Heart left ventricle (tissue), 13 donors: ENCODE results near the gene UHRF2.

Experiments used
- CTCF ChIP-seq, 12 donors: fragments of 200-600 bp; sonication (generic) in 4 of 12; IDR thresholded peaks; one replicate each; pipeline versions ENCODE4 v1.5.0 to v1.8.0; 2018 to 2022; ENCODE audit warnings: antibody characterized with exemption in 12 of 12, mild to moderate bottlenecking in 5 of 12
- POLR2A ChIP-seq, 2 donors: fragments of 450-650 bp; IDR thresholded peaks; one replicate each; pipeline ENCODE4 v1.6.1; 2017; ENCODE audit warnings: antibody characterized with exemption in 2 of 2, mild to moderate bottlenecking in 2 of 2, moderate library complexity in 2 of 2
- donor health status: ischemic (EF 13 %, LVEDD 7.1; RV severe dilation, severe dysfunction).
- donor health status: DM: no; HTN: yes; CAD: no.
- donor health status: DM: no; HTN: no; CAD: no.
- donor health status: ischemic (EF 25% LVEDD 6.9; RV normal size, moderate dysfunction).
- donor health status: ischemic (EF 25% LVEDD 5.7; RV mildly dilated, moderate dysfunction).
- donor health status: ischemic (EF 35%, LVEDD 5.7; RV mildly dilated, moderate dysfunction).
- donor health status: nonischemic (EF 11% LVEDD 7.7; RV severe dilation, severe dysfunction).
- donor health status: DM: yes; HTN: yes; CAD: no.
- donor health status: PGD.
- donor health status: ischemic (EF 29% LVEDD 5.4; RV normal size, mild dysfunction).
- donor health status: nonischemic (EF 23%, LVEDD 6.1; RV moderate dilation, normal function).

- TF ChIP-seq POLR2A (IDR thresholded peaks at IDR 0.05) (no peak), CTCF (IDR thresholded peaks at IDR 0.05) (no peak)
Measured at GRCh38 chr9:6441269-6441668, 28.3 kb downstream of the UHRF2 start.
